Measurements from ENCODE around the gene AFF1. TPM values are rescaled to one million over a fixed set of nuclear protein-coding genes. Genes with fewer than 3 reads are reported as not detected.

Gene AFF1
- total RNA-seq, 2 experiments from 2014 or later, result 28.7 to 69.7 TPM

- Histone ChIP-seq H3K9me3 (ENCODE audit: low read length) (no peaks in the 10 kb centered on the region), H3K36me3 (ENCODE audit: insufficient read depth, low read length) (no peaks in the 10 kb centered on the region), H3K4me1 (ENCODE audit: insufficient read depth, low read length, poor library complexity, severe bottlenecking) (no peaks in the 10 kb centered on the region), H4K20me1 (ENCODE audit: insufficient read depth, low read length) (no peaks in the 10 kb centered on the region), H3K4me3 (ENCODE audit: low read depth, low read length, poor library complexity, severe bottlenecking) (no peak overlapping the region), H3K9me2 (ENCODE audit: insufficient read depth, low read length) (no peaks in the 10 kb centered on the region), H2AFZ (ENCODE audit: low read length) (no peak overlapping the region), H3K27ac (ENCODE audit: low read depth, low read length, poor library complexity, severe bottlenecking) (no peak overlapping the region), H3K4me2 (ENCODE audit: low read length) (no peak overlapping the region), H3K79me2 (ENCODE audit: insufficient read depth, low read depth, low read length) (no peaks in the 10 kb centered on the region)
- CTCF ChIA-PET (ENCODE audit: unreplicated experiment), result no interaction called here
- intact Hi-C loops (cut with micrococcal nuclease; ENCODE audit: unreplicated experiment), result loop anchor here (1.0 to 5.0 kb wide), 2 partner anchors 252 to 339 kb away; no protein-coding TSS in a partner anchor
- TF ChIP-seq EZH2phosphoT487 (IDR thresholded peaks at IDR 0.05; ENCODE audit: borderline replicate concordance, low read depth, low read length) (no peak), CTCF (conservative IDR thresholded peaks at IDR 0.05; ENCODE audit: low read length) (peak; percentile 66)
- POLR2A ChIA-PET, result interaction anchor here (0.6 to 1.2 kb wide), 3 partner anchors 44 to 527 kb away, joined by 3 to 4 read pairs (median 3); no protein-coding TSS in a partner anchor
- BruUV-seq (replicated peaks), result no TSS peak
- peak; percentile 16 for DNase-seq (ENCODE audit: low spot score)
Observed at GRCh38 chr4:86898562-86898961, 36.2 kb upstream of the AFF1 start.

- no peak for DNase-seq (ENCODE audit: low spot score)
- Histone ChIP-seq H3K79me2 (ENCODE audit: insufficient read depth, low read depth, low read length) (no peaks in the 10 kb centered on the region), H2AFZ (ENCODE audit: low read length) (no peak overlapping the region), H3K9me3 (ENCODE audit: low read length) (no peaks in the 10 kb centered on the region), H3K36me3 (ENCODE audit: insufficient read depth, low read length) (no peaks in the 10 kb centered on the region), H3K9me2 (ENCODE audit: insufficient read depth, low read length) (no peaks in the 10 kb centered on the region), H3K4me2 (ENCODE audit: low read length) (no peak overlapping the region), H3K4me3 (ENCODE audit: low read depth, low read length, poor library complexity, severe bottlenecking) (no peak overlapping the region), H3K27ac (ENCODE audit: low read depth, low read length, poor library complexity, severe bottlenecking) (no peak overlapping the region), H3K4me1 (ENCODE audit: insufficient read depth, low read length, poor library complexity, severe bottlenecking) (no peaks in the 10 kb centered on the region), H4K20me1 (ENCODE audit: insufficient read depth, low read length) (no peaks in the 10 kb centered on the region)
- intact Hi-C loops (cut with micrococcal nuclease; ENCODE audit: unreplicated experiment), result no loop called here
- ChIA-PET POLR2A (no interaction called here), CTCF (ENCODE audit: unreplicated experiment) (no interaction called here)
- TF ChIP-seq CTCF (conservative IDR thresholded peaks at IDR 0.05; ENCODE audit: low read length), result no peak
- TF ChIP-seq EZH2phosphoT487 (IDR thresholded peaks at IDR 0.05; ENCODE audit: borderline replicate concordance, low read depth, low read length), result no peak
- no TSS peak for BruUV-seq (replicated peaks)
Observed at GRCh38 chr4:86901864-86902263, 32.9 kb upstream of the AFF1 start.

- Histone ChIP-seq H3K4me1 (ENCODE audit: insufficient read depth, low read length, poor library complexity, severe bottlenecking) (peaks cover 27% of the 10 kb centered on the region), H2AFZ (ENCODE audit: low read length) (no peak overlapping the region), H3K27ac (ENCODE audit: low read depth, low read length, poor library complexity, severe bottlenecking) (no peak overlapping the region), H3K36me3 (ENCODE audit: insufficient read depth, low read length) (no peaks in the 10 kb centered on the region), H3K9me2 (ENCODE audit: insufficient read depth, low read length) (no peaks in the 10 kb centered on the region), H3K4me2 (ENCODE audit: low read length) (peak overlapping the region; percentile 47), H3K4me3 (ENCODE audit: low read depth, low read length, poor library complexity, severe bottlenecking) (peak overlapping the region; percentile 14), H3K9me3 (ENCODE audit: low read length) (no peaks in the 10 kb centered on the region), H4K20me1 (ENCODE audit: insufficient read depth, low read length) (no peaks in the 10 kb centered on the region), H3K79me2 (ENCODE audit: insufficient read depth, low read depth, low read length) (no peaks in the 10 kb centered on the region)
- TF ChIP-seq CTCF (conservative IDR thresholded peaks at IDR 0.05; ENCODE audit: low read length) (no peak), EZH2phosphoT487 (IDR thresholded peaks at IDR 0.05; ENCODE audit: borderline replicate concordance, low read depth, low read length) (no peak)
- CTCF ChIA-PET (ENCODE audit: unreplicated experiment), result no interaction called here
- intact Hi-C loops (cut with micrococcal nuclease; ENCODE audit: unreplicated experiment), result no loop called here
- peak; percentile 30 for DNase-seq (ENCODE audit: low spot score)
- POLR2A ChIA-PET, result interaction anchor here (0.6 to 1.1 kb wide), 3 partner anchors 9 to 286 kb away, joined by 3 to 5 read pairs (median 4); no protein-coding TSS in a partner anchor
- no TSS peak for BruUV-seq (replicated peaks)
Observed at GRCh38 chr4:86908251-86908657, 26.6 kb upstream of the AFF1 start.
